HUDEP-2 (cell line): ENCODE measurements around the gene UBE2F.
"Not testable (repeated sequence)": the region's sequence is repeated elsewhere in the genome, so short reads cannot be mapped to it uniquely, and the experiment has no call there.

Source experiments
- DNase-seq, 76 experiments: peaks; one replicate each; lab custom pipeline; 2025; ENCODE audit not compliant: unreplicated experiment in 76 of 76; lab: John Stamatoyannopoulos, UW

Gene UBE2F

DNA sequence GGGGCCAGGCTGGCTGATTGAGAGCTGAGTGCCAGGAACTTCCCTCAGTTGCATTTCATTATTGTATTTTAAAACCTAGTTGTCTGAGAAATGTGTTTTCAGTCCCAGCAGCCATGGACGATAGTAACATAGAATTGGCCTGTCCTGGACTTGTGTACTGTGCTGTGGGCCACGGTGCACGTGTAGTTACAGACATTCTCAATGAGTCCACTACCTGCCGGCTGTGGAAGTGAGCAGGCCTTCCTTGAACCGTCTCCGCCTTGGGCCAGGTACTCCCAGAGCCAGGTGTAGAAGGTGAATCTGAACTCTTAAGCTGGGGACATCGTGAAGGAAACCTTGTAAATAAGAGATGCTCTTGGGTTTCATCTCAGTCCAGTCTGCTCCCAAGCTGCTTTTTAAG, 47.0 kb downstream of the UBE2F start:
- no peak for DNase-seq

GRCh38 chr2:238015705-238016104, 48.9 kb downstream of the UBE2F start:
- DNase-seq = no peak

GRCh38 chr2:238016526-238016925, 49.7 kb downstream of the UBE2F start:
- DNase-seq = peak in 18 of 76 experiments; percentile 4 to 45 (median 15)

- no peak for DNase-seq
Measured at GRCh38 chr2:238019962-238020361, 53.1 kb downstream of the UBE2F start.

- DNase-seq = no peak
Measured at GRCh38 chr2:238020816-238021215, 54.0 kb downstream of the UBE2F start.

DNA sequence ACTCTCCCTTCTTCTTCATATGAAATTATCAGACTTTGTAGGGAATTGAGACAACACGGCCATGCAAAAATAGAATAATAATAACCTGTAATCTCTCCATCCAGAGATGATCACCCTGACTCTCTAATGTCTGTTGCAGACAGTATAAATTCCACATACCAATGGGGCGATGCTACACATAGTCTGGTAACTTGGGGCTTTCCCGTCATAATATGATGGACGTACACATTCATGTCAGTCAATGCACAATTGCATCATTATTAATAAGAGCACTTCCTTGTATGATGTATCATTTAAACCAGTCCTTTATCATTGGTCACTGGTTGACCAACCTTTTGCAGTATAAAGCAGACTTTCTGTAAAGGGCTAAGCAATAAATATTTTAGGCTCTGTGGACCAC, 54.5 kb downstream of the UBE2F start:
- no peak for DNase-seq

DNA sequence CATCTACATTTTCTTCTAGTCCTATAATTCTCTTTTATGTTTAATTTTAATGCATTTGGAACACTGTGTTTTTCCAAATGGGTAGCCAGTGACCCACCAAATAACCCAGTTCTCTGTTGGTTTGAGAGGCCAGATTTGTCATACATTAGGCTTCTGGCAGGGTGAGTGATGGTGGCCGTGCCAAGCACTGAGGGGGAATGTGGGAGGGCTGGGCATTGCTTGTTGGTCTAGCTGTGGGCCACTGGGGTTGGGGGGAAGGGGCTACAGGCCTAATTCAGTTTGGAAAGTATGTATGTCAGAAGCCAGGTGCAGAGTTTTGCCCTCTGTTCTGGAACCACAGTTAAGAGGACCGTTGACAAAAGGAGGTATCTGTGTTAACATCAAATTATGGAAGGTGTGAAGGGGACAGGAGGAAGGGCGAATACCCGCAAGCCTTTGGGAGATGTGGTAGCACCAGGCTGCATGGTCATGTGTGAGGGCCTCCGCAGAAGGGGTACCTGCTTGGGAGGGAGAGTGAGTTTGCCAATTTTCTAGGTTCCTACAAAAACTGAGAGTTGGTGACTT, 55.9 kb downstream of the UBE2F start:
- no peak for DNase-seq

GRCh38 chr2:238023608-238024007, 56.8 kb downstream of the UBE2F start:
- DNase-seq = no peak

DNA sequence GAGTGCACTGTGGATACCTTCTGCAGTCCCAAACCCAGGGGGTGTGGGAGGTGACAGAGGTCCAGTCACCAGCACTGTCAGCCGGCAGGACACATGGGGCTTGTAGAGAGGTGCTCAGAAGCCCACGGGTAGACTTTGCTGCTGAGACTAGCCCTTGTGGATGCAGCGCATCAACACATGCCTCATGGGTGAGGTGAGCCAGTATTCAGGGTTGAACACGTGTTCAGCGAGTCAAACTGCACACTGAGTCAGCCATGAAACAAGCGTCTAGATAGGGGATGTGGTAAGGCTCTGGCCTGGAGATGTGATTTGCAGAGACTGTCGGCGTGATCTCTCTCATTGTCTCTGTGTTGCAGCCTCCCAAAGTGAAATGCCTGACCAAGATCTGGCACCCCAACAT, 58.2 kb downstream of the UBE2F start:
- no peak for DNase-seq

DNA sequence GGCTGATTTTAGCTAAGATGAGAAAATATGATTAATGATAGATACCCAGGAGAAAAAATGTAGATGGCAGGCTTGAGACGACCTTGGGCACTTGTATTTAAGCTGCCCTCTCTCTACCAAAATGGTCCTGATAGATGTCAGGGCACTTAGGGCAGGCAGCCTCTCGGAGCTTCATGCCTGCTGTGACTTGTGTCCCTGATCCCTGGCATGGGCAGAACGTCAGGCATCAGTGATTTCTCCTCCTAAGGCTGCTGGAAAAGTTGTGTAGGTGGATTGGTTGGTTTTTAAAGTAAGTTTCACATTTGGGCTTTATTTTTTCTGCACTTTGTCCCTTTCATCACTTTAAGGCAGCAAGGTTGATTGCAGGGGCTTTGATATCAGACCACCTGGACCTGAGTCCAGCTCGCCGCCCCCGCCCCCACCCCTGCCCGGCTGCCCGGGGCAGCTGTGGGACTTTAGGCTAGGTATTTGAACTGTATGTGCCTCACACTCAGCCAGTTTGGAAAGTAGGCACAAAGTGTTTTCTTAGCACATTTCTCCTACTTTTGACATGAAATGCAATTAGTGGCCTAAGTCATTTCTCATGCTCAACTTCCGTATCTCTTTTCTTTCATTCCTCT, 59.0 kb downstream of the UBE2F start:
- DNase-seq = no peak

DNA sequence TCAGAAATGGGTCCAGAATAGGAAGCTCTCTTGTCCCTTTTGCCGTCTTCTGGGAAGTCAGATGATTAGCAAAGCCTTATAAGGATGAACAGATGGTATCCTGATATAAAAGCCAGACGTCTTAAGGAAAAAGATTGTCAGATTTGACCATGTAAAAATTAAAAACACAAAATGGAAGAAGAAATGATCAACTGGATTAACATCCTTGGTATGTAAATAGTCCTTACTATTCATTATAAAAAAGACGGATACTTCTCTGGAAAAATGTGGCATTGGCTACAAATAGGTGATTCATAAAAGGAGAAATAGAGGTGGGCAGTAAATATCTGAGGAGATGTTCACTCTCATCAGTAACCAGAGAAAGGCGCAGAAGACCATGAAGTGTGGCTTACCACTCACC, 60.2 kb downstream of the UBE2F start:
- no peak for DNase-seq

DNA sequence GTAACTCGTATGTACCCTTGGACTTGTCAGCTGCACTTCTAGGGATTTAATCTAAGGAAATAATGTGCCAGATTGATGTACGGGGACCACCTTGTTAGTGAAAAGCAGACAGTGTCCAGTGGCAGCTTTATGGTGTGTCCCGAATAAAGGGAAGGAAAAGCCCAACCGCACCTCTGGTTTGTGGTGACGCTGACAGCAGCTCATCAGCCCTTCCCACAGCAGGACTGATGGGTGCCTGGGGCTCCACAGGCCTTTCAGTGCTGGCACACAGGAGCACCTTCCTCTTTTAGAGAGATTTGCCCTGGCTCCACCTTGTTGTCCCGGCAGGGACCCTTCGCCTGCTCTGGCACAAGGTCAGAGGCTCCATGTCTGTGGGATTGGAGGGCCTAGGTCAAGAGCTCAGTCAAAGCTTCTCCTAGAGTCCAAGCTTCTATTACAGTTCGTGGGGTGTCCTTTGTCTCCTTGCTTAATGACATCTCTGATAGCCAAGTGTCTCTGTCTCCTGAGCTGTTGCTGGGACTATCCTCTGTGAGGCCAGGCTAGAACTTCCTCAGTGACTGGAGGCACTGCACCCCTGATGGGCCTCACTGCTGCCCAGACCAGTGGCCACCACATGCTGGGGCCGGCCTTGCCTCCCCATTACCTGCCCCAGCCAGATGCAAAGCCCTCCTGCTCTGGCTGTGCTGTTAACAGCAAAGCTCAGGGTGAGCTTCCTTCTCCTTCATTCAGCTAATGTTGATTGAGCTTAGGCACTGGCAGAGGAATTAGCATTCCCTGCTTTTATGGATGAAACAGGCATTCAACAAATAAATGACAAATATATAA, 61.0 kb downstream of the UBE2F start:
- DNase-seq = no peak

- no peak for DNase-seq
Measured at GRCh38 chr2:238029853-238030252, 63.0 kb downstream of the UBE2F start.

DNA sequence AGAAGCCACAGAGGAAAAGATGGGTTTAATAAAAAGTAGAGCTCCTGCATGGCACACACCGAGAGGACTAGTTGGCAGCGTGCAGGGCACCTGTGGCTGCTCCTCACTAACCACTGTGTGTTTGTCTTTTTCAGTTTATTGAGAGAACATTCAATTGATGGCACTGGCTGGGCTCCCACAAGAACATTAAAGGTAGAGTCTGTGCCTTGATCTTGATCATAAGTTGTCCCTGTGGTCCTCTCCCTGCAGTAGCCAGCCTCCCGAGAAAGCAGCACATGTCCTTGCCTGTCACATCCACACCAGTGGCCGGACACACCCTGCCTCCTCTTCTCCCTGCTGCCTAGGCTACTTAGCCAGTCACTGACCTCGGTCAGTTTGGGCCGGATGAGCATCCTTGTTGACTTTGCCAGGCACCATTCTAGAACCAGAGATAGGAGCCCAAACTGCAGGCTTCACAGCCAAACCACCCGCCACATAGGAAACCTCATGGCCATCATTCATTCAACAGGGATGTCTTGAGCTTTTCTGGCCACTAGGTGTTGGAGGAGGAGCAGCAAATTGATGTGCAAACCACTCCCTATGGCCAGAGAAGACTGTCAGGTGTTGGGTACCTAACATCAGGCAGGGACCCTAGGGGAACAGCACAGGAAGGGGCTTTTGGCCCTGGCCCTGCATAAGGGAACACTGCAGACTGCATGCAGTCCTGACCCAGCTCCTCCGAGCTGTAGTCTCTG, 63.8 kb downstream of the UBE2F start:
- no peak for DNase-seq

DNA sequence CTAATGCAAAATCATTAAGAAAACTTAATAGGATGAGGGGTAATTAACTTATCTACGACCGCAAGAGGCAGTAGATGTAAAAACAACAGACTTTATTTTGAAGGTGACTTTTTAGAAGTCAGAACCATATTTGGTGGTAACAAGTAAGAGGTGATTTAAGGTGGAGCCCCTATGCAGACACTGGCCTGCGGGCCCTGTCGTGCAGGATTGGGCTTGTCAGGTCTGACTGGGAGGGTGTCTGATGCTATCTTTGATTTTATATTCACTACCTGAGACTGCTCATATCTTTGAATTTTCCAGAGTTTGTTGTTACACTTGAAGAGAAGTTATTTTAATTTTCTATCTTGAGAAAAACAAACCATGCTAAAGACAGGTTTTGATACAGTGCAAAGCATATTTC, 64.9 kb downstream of the UBE2F start:
- DNase-seq = no peak

GRCh38 chr2:238032755-238033337, 66.0 kb downstream of the UBE2F start:
- no peak for DNase-seq

- not testable (repeated sequence) for DNase-seq
Measured at GRCh38 chr2:238033991-238034390, 67.2 kb downstream of the UBE2F start.

- no peak for DNase-seq
Measured at GRCh38 chr2:238038203-238038602, 71.4 kb downstream of the UBE2F start.

- DNase-seq = no peak
Measured at GRCh38 chr2:238039151-238039550, 72.3 kb downstream of the UBE2F start.

DNA sequence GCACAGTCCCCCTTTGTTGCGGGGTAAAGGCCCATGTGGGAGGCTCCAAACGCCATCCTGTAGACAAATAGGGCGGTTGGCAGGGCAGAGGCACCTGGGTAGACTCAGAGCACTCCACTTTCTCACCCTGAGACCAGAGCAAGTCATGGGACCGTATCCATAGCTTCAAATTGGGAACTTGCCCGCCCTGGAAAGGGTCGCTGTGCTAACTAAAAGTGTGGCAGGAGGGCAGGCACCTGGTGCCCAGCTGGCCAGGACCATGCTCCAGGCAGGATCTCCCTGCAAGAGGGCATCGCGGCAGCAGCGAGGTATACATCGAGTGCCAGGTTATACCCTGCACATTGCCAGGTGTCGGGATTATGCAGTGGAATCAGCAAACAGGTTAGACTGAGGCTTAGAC, 73.2 kb downstream of the UBE2F start:
- no peak for DNase-seq

- DNase-seq = no peak
Measured at GRCh38 chr2:238040918-238041317, 74.1 kb downstream of the UBE2F start.
